Neural progenitor cell (in vitro differentiated cells): ENCODE results near the gene WRAP53.

Source experiments
- EZH2 ChIP-seq: fragments of 200-600 bp; sonication (generic); IDR thresholded peaks from 2 replicates; pipeline ENCODE4 v1.6.1; 2017; ENCODE audit warnings: antibody characterized with exemption, mild to moderate bottlenecking, moderate library complexity
- EZH2phosphoT487 ChIP-seq: fragments of 200-600 bp; sonication (generic); IDR thresholded peaks from 2 replicates; pipeline ENCODE4 v1.6.1; 2017; ENCODE audit warnings: antibody characterized with exemption
- TF ChIP-seq, protein P1 (sequence below): fragments of 200-600 bp; sonication (generic); IDR thresholded peaks from 2 replicates; pipeline ENCODE4 v1.5.1; 2017; ENCODE audit warnings: antibody characterized with exemption, mild to moderate bottlenecking

DNA sequence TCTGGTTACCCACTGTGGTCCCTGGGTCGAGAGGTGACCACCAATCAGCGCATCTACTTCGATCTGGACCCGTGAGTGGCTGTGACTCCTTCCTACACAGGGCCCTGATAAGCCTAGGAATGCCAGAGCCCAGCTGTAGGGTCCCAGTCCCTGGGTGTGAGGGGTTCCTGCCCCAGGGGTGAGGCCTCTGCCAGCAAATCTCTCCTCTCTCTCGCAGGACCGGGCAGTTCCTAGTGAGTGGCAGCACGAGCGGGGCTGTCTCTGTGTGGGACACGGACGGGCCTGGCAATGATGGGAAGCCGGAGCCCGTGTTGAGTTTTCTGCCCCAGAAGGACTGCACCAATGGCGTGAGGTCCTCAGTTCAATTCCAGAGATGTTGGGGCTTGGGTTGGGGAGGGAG, 14.5 kb downstream of the WRAP53 start:
- TF ChIP-seq, protein P1, sequence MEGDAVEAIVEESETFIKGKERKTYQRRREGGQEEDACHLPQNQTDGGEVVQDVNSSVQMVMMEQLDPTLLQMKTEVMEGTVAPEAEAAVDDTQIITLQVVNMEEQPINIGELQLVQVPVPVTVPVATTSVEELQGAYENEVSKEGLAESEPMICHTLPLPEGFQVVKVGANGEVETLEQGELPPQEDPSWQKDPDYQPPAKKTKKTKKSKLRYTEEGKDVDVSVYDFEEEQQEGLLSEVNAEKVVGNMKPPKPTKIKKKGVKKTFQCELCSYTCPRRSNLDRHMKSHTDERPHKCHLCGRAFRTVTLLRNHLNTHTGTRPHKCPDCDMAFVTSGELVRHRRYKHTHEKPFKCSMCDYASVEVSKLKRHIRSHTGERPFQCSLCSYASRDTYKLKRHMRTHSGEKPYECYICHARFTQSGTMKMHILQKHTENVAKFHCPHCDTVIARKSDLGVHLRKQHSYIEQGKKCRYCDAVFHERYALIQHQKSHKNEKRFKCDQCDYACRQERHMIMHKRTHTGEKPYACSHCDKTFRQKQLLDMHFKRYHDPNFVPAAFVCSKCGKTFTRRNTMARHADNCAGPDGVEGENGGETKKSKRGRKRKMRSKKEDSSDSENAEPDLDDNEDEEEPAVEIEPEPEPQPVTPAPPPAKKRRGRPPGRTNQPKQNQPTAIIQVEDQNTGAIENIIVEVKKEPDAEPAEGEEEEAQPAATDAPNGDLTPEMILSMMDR = no peak
- TF ChIP-seq EZH2phosphoT487 (no peak), EZH2 (no peak)
